Measurements from ENCODE around the gene TMTC4.

- TF ChIP-seq REST (IDR thresholded peaks at IDR 0.05; ENCODE audit: borderline replicate concordance) = no peak
- no peak for TF ChIP-seq CTCF (IDR thresholded peaks at IDR 0.05; ENCODE audit: poor library complexity, severe bottlenecking)
- no peak for TF ChIP-seq EP300 (conservative IDR thresholded peaks at IDR 0.05; ENCODE audit: poor library complexity, severe bottlenecking)
- no peak for TF ChIP-seq TAF1 (IDR thresholded peaks at IDR 0.05; ENCODE audit: low read depth)
Measured at GRCh38 chr13:100580045-100580444, 94.5 kb downstream of the TMTC4 start.
